HepG2 (cell line): ENCODE measurements around the gene HEATR5B. TPM values are rescaled to one million over a fixed set of nuclear protein-coding genes. Genes with fewer than 3 reads are reported as not detected.

ENCODE experiments used
- CREB3 ChIP-seq: sonication (generic); formaldehyde crosslinking; IDR thresholded peaks from 2 replicates; pipeline ENCODE4 v1.5.0; 2020; ENCODE audit warnings: missing genetic modification reagents
- ISL2 ChIP-seq: sonication (generic); formaldehyde crosslinking; IDR thresholded peaks from 2 replicates; pipeline ENCODE4 v1.5.0; 2020; ENCODE audit warnings: missing genetic modification reagents
- MZF1 ChIP-seq: sonication (generic); formaldehyde crosslinking; IDR thresholded peaks from 2 replicates; pipeline ENCODE4 v1.8.1; 2023; ENCODE audit warnings: mild to moderate bottlenecking, missing genetic modification reagents, borderline replicate concordance
- NCOA5 ChIP-seq: sonication (generic); formaldehyde crosslinking; IDR thresholded peaks from 2 replicates; pipeline ENCODE4 v1.4.0; 2020; ENCODE audit warnings: missing genetic modification reagents
- NFKBIZ ChIP-seq: IDR thresholded peaks from 2 replicates; pipeline ENCODE4 v1.6.1; 2018; ENCODE audit warnings: missing genetic modification reagents, missing compliant biosample characterization
- PHF8 ChIP-seq: sonication (generic); formaldehyde crosslinking; IDR thresholded peaks from 2 replicates; pipeline ENCODE4 v1.5.0; 2020; ENCODE audit warnings: missing genetic modification reagents
- RELA ChIP-seq: sonication (generic); formaldehyde crosslinking; IDR thresholded peaks from 2 replicates; pipeline ENCODE4 v1.4.0; 2020; ENCODE audit warnings: missing genetic modification reagents
- SP1 ChIP-seq, 2 experiments: fragments of 450-650 bp in 1 of 2; sonication (generic) in 1 of 2; formaldehyde crosslinking in 1 of 2; IDR thresholded peaks; 2 replicates each; pipeline versions ENCODE4 v1.4.0 to v1.6.1; 2016 to 2020; ENCODE audit warnings: missing genetic modification reagents in 1 of 2
- TBX3 ChIP-seq: fragments of 450-650 bp; IDR thresholded peaks from 2 replicates; pipeline ENCODE4 v1.6.1; 2017; ENCODE audit warnings: antibody characterized with exemption, mild to moderate bottlenecking, inconsistent platforms, borderline replicate concordance
- TCF12 ChIP-seq, 2 experiments: fragments of 450-650 bp in 1 of 2; sonication (generic) in 1 of 2; formaldehyde crosslinking in 1 of 2; IDR thresholded peaks; 2 replicates each; pipeline versions ENCODE4 v1.6.1 to v1.8.0; 2017 to 2022; ENCODE audit warnings: antibody characterized with exemption in 1 of 2, mild to moderate bottlenecking in 1 of 2, missing genetic modification reagents in 1 of 2, moderate library complexity in 1 of 2
- THAP7 ChIP-seq: sonication (generic); formaldehyde crosslinking; IDR thresholded peaks from 2 replicates; pipeline ENCODE4 v1.8.1; 2023; ENCODE audit warnings: mild to moderate bottlenecking, missing genetic modification reagents
- TRAFD1 ChIP-seq: sonication (generic); formaldehyde crosslinking; IDR thresholded peaks from 2 replicates; pipeline ENCODE4 v1.5.1; 2020; ENCODE audit warnings: missing genetic modification reagents, mild to moderate bottlenecking, borderline replicate concordance
- ZBTB3 ChIP-seq: sonication (generic); formaldehyde crosslinking; IDR thresholded peaks from 2 replicates; pipeline ENCODE4 v1.4.0; 2020; ENCODE audit warnings: low read depth, mild to moderate bottlenecking, moderate library complexity, missing genetic modification reagents, borderline replicate concordance
- ZBTB7B ChIP-seq: sonication (generic); formaldehyde crosslinking; IDR thresholded peaks from 2 replicates; pipeline ENCODE4 v1.4.0; 2020; ENCODE audit warnings: missing genetic modification reagents
- ZNF136 ChIP-seq: sonication (generic); formaldehyde crosslinking; IDR thresholded peaks from 2 replicates; pipeline ENCODE4 v1.8.1; 2022; ENCODE audit warnings: low read depth, mild to moderate bottlenecking, moderate library complexity, missing genetic modification reagents
- ZNF230 ChIP-seq: sonication (generic); formaldehyde crosslinking; IDR thresholded peaks from 2 replicates; pipeline ENCODE4 v1.4.0; 2020; ENCODE audit warnings: mild to moderate bottlenecking, missing genetic modification reagents
- ZNF350 ChIP-seq: sonication (generic); formaldehyde crosslinking; IDR thresholded peaks from 2 replicates; pipeline ENCODE4 v1.4.0; 2020; ENCODE audit warnings: mild to moderate bottlenecking, low read depth, missing genetic modification reagents, borderline replicate concordance
- ZNF367 ChIP-seq: sonication (generic); formaldehyde crosslinking; IDR thresholded peaks from 2 replicates; pipeline ENCODE4 v1.4.0; 2020; ENCODE audit warnings: missing genetic modification reagents, borderline replicate concordance
- ZNF414 ChIP-seq: sonication (generic); formaldehyde crosslinking; IDR thresholded peaks from 2 replicates; pipeline ENCODE4 v1.5.0; 2020; ENCODE audit warnings: missing genetic modification reagents
- ZNF468 ChIP-seq: sonication (generic); formaldehyde crosslinking; IDR thresholded peaks from 2 replicates; pipeline ENCODE4 v1.8.0; 2022; ENCODE audit warnings: mild to moderate bottlenecking, moderate library complexity, missing genetic modification reagents
- ZNF615 ChIP-seq: sonication (generic); formaldehyde crosslinking; IDR thresholded peaks from 2 replicates; pipeline ENCODE4 v1.5.0; 2020; ENCODE audit warnings: mild to moderate bottlenecking, missing genetic modification reagents, borderline replicate concordance
- ZNF691 ChIP-seq: sonication (generic); formaldehyde crosslinking; IDR thresholded peaks from 2 replicates; pipeline ENCODE4 v1.4.0; 2020; ENCODE audit warnings: missing genetic modification reagents, low read depth, mild to moderate bottlenecking, borderline replicate concordance
- ZNF724P ChIP-seq: sonication (generic); formaldehyde crosslinking; IDR thresholded peaks from 2 replicates; pipeline ENCODE4 v1.8.0; 2022; ENCODE audit warnings: missing genetic modification reagents, borderline replicate concordance
- polyA plus RNA-seq, 8 experiments: library from polyadenylated mRNA; depleted of rRNA in 3 of 8; stranded (reverse) in 7 of 8; unstranded in 1 of 8; fragments of >200 nt; fragmentation: Illumina TruSeq in 4 of 8; extraction: Trizol in 4 of 8; gene quantifications; 2 replicates each; pipeline versions ENCODE4 v1.2.1 to v1.2.3, GENCODE V29; 2011 to 2016; ENCODE audit warnings: low read depth in 4 of 8, missing spikeins in 1 of 8, mixed read lengths in 1 of 8; ENCODE audit not compliant: insufficient read depth in 1 of 8
- total RNA-seq, 5 experiments: library from RNA; depleted of rRNA; stranded (reverse); fragments of >200 nt; fragmentation: Illumina TruSeq; extraction: Trizol; gene quantifications; 2 replicates each; pipeline ENCODE4 v1.2.3, GENCODE V29; 2016; ENCODE audit warnings: low read depth in 1 of 5

Gene HEATR5B
- total and polyA plus RNA-seq, 2 of the 13 experiments (the other 11 are each of a cell fraction or from before 2014, with no cell fraction given): 12.7 to 16.3 TPM

- TF ChIP-seq TRAFD1 (CRISPR knock-in tag) (no peak), NFKBIZ (CRISPR knock-in tag) (0 out of 2 replicates have a peak, but pooled peaks have one; percentile 59), ZNF136 (CRISPR knock-in tag) (peak; percentile 90; the same call in 1 of the 2 replicates), ISL2 (CRISPR knock-in tag) (peak; percentile 53), ZNF367 (CRISPR knock-in tag) (no peak), ZNF414 (CRISPR knock-in tag) (peak; percentile 79; the same call in 1 of the 2 replicates), NCOA5 (CRISPR knock-in tag) (no peak), MZF1 (CRISPR knock-in tag) (peak; percentile 68; the same call in 1 of the 2 replicates), ZNF350 (CRISPR knock-in tag) (peak; percentile 92; the same call in 1 of the 2 replicates), RELA (CRISPR knock-in tag) (0 out of 2 replicates have a peak, but pooled peaks have one; percentile 10), PHF8 (CRISPR knock-in tag) (peak; percentile 92), CREB3 (peak; percentile 84), SP1 (IDR thresholded peaks at IDR 0.05) (no peak), SP1 (CRISPR knock-in tag; IDR thresholded peaks at IDR 0.05) (0 out of 2 replicates have a peak, but pooled peaks have one; percentile 24), ZNF230 (CRISPR knock-in tag) (0 out of 2 replicates have a peak, but pooled peaks have one; percentile 82), ZNF615 (CRISPR knock-in tag) (no peak), ZNF468 (CRISPR knock-in tag) (no peak; the same call in 1 of the 2 replicates), ZNF724P (CRISPR knock-in tag) (peak; percentile 61; the same call in 1 of the 2 replicates), THAP7 (peak; percentile 76), ZBTB3 (CRISPR knock-in tag) (peak; percentile 89; the same call in 1 of the 2 replicates), ZBTB7B (CRISPR knock-in tag) (no peak; the same call in 1 of the 2 replicates), ZNF691 (CRISPR knock-in tag) (no peak), TCF12 (IDR thresholded peaks at IDR 0.05) (no peak), TCF12 (CRISPR knock-in tag; IDR thresholded peaks at IDR 0.05) (0 out of 2 replicates have a peak, but pooled peaks have one; percentile 66), TBX3 (0 out of 2 replicates have a peak, but pooled peaks have one; percentile 8)
These were observed at the start of gene HEATR5B, which contains the start of gene GPATCH11 (continued) for GRCh38 chr2:37083873-37084794.
